HG02981 (cell line): ENCODE results near the gene HSD17B2.

Source experiments
- ATAC-seq: cut with Tn5 transposase; IDR thresholded peaks from one replicate; pipeline ENCODE4 v1.9.1; 2021; ENCODE audit warnings: mild to moderate bottlenecking, moderate library complexity; ENCODE audit not compliant: unreplicated experiment

Gene HSD17B2

GRCh38 chr16:82017911-82018568 lies 17.0 kb upstream of the HSD17B2 start:
- no peak for ATAC-seq

- ATAC-seq, result no peak
Observed at GRCh38 chr16:82019535-82019934, 15.5 kb upstream of the HSD17B2 start.

GRCh38 chr16:82020051-82020450 lies 15.0 kb upstream of the HSD17B2 start:
- ATAC-seq, result no peak

DNA sequence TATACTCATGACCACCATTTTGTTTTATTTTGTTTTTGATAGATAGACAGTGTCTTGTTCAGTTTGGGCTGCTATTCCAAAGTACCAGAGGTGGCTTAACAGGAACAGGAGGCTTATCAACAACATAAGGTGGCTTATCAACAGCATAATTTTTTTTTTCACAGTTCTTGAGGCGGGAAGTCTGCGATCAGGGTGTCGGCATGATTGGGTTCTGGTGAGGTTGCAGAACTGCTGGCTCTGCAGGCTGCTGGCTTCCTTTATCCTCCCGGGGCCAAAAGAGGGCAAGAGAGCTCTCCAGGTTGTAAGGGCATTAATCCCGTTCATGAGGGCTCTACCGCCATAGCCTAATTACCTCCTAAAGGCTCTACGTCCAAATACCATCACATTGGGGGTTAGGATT lies 11.8 kb upstream of the HSD17B2 start:
- ATAC-seq, result no peak

DNA sequence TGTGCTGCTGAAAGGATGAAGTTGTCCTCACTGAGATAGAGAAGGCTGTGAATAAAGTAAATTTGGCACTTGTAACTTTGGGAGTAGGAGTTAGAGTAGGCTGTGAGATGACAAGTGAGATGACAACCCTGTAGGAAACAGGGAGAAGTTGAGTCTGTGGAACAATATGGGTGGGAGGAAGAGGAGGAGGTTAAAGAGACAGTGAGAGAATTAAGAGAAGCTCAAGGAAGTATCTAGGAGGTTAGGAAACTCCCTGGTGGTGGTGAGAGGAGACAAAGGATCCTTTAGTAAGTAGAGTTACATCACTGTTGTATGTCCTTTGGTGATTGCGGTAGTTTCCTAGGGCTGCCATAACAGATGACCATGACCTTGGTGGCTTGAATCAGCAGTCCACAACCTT lies 10.7 kb upstream of the HSD17B2 start:
- no peak for ATAC-seq

DNA sequence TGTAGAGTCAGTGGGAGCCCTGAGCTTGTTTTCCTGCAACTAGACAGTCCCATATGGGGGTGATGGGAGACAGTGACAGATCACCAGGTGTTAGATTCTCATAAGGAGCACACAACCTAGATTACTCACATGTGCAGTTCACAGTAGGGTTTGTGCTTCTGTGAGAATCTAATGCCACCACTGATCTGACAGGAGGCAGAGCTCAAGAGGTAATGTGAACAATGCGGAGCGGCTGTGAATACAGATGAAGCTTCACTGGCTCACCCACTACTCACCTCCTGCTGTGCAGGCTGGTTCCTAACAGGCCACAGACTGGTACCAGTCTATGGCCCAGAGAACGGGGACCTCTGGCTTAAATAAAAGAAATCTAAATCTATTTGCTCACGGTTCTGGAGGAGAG lies 10.2 kb upstream of the HSD17B2 start:
- no peak for ATAC-seq

GRCh38 chr16:82027629-82028064 lies 7.4 kb upstream of the HSD17B2 start:
- no peak for ATAC-seq

DNA sequence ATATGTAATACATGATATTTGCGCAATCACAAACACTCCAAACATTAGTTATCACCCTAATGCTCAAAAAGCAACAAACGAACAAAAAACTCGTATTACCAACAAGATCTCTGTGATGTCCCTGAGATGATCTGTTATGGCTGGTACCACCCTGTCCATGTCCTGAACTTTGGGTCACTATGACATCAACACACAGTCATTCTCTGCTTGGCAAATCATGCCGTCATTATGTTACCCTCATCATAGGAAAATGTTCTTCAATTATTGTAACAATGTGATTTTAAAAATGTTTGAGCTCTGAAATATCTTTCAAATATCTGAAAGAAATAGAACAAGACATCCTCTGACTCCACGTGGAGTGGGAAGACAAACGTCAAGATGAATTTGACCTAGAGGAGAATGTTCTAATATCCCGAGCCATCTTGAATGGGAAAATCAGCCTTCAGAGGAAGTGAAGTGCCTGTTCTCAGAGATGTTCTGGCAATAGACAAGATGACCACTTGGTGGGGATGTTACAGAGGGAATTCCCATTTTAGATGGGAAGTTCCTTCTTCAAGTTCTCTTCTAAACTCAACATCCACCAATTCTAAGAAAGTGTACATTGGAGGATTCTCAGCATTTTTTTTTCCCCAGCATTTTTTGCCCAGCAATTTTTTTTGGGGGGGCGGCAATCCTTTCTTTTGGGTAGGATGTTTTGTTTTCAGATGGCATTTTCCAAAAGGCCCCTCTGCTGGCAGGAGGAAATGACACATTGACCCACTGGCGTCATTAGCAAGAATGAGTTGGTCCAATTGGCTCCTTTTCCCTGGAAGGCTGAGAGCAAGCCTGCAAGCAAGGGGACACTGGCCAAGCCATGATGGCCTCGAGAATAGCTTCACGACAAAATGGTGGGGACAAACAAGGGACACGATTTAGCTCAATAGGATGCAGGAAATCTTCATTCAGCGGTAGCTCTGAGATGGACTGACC lies 3.7 kb upstream of the HSD17B2 start:
- no peak for ATAC-seq

DNA sequence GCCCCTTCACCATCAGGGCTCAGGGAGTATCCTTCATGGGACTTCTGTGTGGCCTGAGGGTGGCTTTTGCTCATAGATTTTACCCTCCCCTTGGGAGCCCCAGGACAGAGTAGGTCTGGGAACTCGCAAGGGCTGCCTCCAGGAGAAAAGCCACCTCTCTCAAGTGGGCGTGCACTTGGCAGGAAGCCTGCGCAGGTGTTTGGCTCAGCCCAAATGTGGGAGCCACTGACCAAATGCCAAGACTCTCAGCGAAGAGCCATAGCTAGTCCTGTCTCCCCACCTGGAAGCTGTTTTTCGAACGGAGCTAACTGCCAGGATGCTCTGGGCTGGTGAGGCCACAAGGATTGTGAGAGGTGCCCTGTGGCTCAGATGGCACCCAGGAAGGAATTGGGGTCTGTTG lies 2.0 kb upstream of the HSD17B2 start:
- no peak for ATAC-seq

GRCh38 chr16:82033683-82034300 lies 1.3 kb upstream of the HSD17B2 start:
- no peak for ATAC-seq

- no peak for ATAC-seq
Observed at GRCh38 chr16:82037251-82037650, 2.2 kb downstream of the HSD17B2 start.

DNA sequence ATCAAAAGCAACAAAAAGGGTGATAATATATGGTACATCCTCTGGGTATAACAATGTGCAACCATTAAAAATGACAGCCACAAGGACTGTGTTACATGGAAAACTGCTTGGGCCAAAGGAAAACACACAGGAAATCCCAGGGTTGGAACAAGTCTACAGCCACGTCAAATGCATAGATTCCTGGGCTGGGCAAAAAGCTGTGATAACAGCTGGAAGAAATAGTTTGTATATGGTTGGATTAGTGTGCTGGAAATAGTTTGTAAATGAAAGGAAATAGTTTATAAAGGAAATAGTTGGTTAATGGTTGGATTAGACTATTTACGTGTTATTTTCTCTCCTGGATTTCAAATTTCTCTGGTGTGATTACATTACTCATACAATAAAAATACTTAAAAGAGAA lies 2.6 kb downstream of the HSD17B2 start:
- ATAC-seq, result no peak

GRCh38 chr16:82040296-82040695 lies 5.2 kb downstream of the HSD17B2 start:
- ATAC-seq, result no peak

DNA sequence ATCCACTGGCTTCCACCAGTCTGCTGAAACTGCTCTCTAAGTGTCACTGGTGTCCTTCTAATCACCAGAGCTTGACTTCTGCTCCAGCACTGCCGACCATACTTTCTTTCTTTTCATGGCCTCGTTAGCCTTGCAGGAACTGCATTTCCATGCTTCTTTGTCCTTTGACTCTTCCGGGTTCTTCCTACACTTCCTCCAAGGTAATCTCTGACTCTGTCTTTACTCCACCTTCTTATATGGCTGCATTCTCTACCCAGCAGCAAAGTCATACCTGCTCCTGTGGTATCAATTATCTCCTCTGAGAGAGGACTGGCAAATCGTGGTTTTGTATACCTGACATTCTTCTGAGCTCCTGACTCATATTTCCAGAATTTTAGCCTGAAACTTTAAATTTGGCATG lies 6.5 kb downstream of the HSD17B2 start:
- ATAC-seq, result no peak

GRCh38 chr16:82042144-82042543 lies 7.1 kb downstream of the HSD17B2 start:
- no peak for ATAC-seq

DNA sequence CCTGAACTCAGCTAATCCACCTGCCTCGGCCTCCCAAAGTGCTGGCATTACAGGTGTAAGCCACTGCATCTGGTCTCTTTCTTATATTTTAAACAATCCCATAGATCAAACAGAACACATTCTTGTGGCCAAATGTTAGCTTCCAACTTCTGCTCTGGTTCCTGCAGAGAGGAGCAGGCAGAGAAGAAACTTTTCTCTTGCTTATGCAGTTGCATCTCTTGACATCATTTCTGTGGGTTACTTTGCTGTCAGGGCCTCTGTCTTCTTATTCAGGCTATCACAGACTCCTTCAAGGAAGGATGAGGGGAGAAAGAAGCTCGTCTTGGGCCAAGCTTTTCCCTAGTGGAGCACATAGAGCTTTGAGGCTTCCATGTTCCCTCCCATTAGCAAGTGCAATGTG lies 7.8 kb downstream of the HSD17B2 start:
- no peak for ATAC-seq

- ATAC-seq, result no peak
Observed at GRCh38 chr16:82043680-82044584, 8.9 kb downstream of the HSD17B2 start.

- no peak for ATAC-seq
Observed at GRCh38 chr16:82044585-82044911, 9.5 kb downstream of the HSD17B2 start.

GRCh38 chr16:82045465-82045864 lies 10.4 kb downstream of the HSD17B2 start:
- no peak for ATAC-seq

GRCh38 chr16:82046541-82046940 lies 11.5 kb downstream of the HSD17B2 start:
- no peak for ATAC-seq

DNA sequence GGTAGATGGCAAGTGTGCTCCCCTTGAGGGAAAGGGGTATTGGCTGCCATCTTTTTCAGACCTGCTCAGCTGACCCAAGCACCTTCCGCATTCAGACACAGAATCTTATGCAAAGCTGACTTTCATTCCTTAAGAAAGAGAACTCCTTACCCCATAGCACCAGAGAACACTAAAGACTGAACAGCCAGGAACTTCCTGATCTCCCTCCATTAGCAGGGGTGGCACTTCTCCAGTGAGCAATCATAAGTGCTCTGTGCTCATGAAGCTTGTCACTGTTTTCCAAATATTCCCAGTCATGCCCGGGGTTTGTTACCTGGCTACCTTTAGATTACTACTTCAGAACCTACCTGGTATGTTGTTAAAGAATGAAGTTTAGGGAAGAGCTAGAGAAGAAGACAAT lies 11.9 kb downstream of the HSD17B2 start:
- no peak for ATAC-seq
